ENCODE measurements around the gene LRP5.

GRCh38 chr11:68317147-68317785 lies 4.9 kb downstream of the LRP5 start:
- TF ChIP-seq CTCF (conservative IDR thresholded peaks at IDR 0.05; ENCODE audit: low read depth in 2 of 2), result no peak
- TF ChIP-seq POLR2AphosphoS5 (IDR thresholded peaks at IDR 0.05; ENCODE audit: low read depth), result no peak
- no peak for TF ChIP-seq REST (IDR thresholded peaks at IDR 0.05; ENCODE audit: unreplicated experiment)
- TF ChIP-seq EZH2phosphoT487 (IDR thresholded peaks at IDR 0.05; ENCODE audit: unreplicated experiment), result no peak
- TF ChIP-seq CREB1 (CRISPR knock-in tag; IDR thresholded peaks at IDR 0.05; ENCODE audit: low read depth), result no peak
- no peak for TF ChIP-seq NANOG (IDR thresholded peaks at IDR 0.05; ENCODE audit: borderline replicate concordance)
- no peak for TF ChIP-seq ETS1 (IDR thresholded peaks at IDR 0.05)
- no peak for TF ChIP-seq EZH2 (IDR thresholded peaks at IDR 0.05; ENCODE audit: low read depth, unreplicated experiment)
- TF ChIP-seq ZNF114 (CRISPR knock-in tag; IDR thresholded peaks at IDR 0.05), result no peak
- no peak for TF ChIP-seq ZNF331 (CRISPR knock-in tag; IDR thresholded peaks at IDR 0.05; ENCODE audit: low read depth)
- TF ChIP-seq JUNB (IDR thresholded peaks at IDR 0.05; ENCODE audit: unreplicated experiment), result no peak
- TF ChIP-seq ZNF462 (CRISPR knock-in tag; IDR thresholded peaks at IDR 0.05), result no peak
- no peak for TF ChIP-seq STAT1 (IDR thresholded peaks at IDR 0.05; ENCODE audit: unreplicated experiment)
